ENCODE results near the gene BID.

DNA sequence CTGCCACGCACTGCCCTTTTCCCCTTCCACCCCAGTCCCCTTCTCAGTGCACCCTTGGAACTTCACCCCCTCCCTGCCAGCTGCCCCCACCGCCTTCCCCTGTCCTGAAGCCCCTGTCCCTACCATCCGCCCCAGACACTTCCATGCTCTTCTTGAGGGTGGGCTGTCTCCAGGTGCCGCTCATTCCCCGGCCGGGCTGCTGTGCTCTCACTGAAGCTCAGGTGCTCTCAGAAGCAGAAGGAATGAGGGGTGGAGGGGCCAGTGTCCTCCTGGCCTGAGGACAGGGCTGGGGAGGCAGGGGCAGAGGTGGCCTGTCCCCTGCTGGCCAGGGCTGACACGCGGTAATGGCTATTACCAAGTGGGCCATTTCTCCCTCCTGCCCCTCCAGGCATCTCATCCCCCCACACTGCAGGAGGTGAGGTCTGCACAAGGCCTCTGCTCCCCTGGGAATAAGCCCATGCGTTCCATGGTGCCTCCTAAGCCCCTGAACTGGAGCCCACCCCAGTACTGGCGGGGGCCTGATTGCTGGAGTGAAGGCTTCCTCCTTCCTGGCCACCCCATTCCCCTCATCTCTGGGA, 6.6 kb upstream of the BID start:
- TF ChIP-seq, protein P1, sequence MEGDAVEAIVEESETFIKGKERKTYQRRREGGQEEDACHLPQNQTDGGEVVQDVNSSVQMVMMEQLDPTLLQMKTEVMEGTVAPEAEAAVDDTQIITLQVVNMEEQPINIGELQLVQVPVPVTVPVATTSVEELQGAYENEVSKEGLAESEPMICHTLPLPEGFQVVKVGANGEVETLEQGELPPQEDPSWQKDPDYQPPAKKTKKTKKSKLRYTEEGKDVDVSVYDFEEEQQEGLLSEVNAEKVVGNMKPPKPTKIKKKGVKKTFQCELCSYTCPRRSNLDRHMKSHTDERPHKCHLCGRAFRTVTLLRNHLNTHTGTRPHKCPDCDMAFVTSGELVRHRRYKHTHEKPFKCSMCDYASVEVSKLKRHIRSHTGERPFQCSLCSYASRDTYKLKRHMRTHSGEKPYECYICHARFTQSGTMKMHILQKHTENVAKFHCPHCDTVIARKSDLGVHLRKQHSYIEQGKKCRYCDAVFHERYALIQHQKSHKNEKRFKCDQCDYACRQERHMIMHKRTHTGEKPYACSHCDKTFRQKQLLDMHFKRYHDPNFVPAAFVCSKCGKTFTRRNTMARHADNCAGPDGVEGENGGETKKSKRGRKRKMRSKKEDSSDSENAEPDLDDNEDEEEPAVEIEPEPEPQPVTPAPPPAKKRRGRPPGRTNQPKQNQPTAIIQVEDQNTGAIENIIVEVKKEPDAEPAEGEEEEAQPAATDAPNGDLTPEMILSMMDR (IDR thresholded peaks at IDR 0.05; ENCODE audit: low read length), result no peak
- TF ChIP-seq EZH2 (IDR thresholded peaks at IDR 0.05; ENCODE audit: borderline replicate concordance, low read length), result no peak
